Endothelial cell (in vitro differentiated cells): ENCODE data around the gene NRN1. TPM values are rescaled to one million over a fixed set of nuclear protein-coding genes. Genes with fewer than 3 reads are reported as not detected.

ENCODE experiments used
- DNase-seq: peaks from one replicate; pipeline ENCODE4 v3.0.0; 2021; ENCODE audit warnings: low spot score
- H3K27ac Mint-ChIP-seq: one replicate; pipeline ENCODE4 v1.8.0; 2021; ENCODE audit warnings: mixed read lengths, inconsistent platforms; ENCODE audit not compliant: unreplicated experiment
- H3K27me3 Mint-ChIP-seq: one replicate; pipeline ENCODE4 v1.8.0; 2021; ENCODE audit warnings: mild to moderate bottlenecking, moderate library complexity, mixed read lengths, inconsistent platforms; ENCODE audit not compliant: unreplicated experiment
- H3K36me3 Mint-ChIP-seq: one replicate; pipeline ENCODE4 v1.8.0; 2021; ENCODE audit warnings: mild to moderate bottlenecking, low read depth, mixed read lengths, inconsistent platforms; ENCODE audit not compliant: unreplicated experiment
- H3K4me1 Mint-ChIP-seq: one replicate; pipeline ENCODE4 v1.8.0; 2021; ENCODE audit warnings: mild to moderate bottlenecking, mixed read lengths, inconsistent platforms; ENCODE audit not compliant: unreplicated experiment
- H3K4me3 Mint-ChIP-seq: one replicate; pipeline ENCODE4 v1.8.0; 2021; ENCODE audit warnings: mild to moderate bottlenecking, mixed read lengths, inconsistent platforms; ENCODE audit not compliant: unreplicated experiment
- H3K9me3 Mint-ChIP-seq: one replicate; pipeline ENCODE4 v1.8.0; 2021; ENCODE audit warnings: mixed read lengths, inconsistent platforms; ENCODE audit not compliant: unreplicated experiment
- CTCF ChIP-seq: fragments of 200-600 bp; sonication (generic); IDR thresholded peaks from one replicate; pipeline ENCODE4 v1.5.0; 2021; ENCODE audit warnings: antibody characterized with exemption; ENCODE audit not compliant: unreplicated experiment
- total RNA-seq: library from RNA; stranded (reverse); fragmentation: NEBNext Ultra II Directional; extraction: Animal tissue kit (Norgen Biotek cat#: 25700); gene quantifications from one replicate; pipeline ENCODE4 v1.2.1, GENCODE V29; 2021; ENCODE audit not compliant: unreplicated experiment

The NRN1 gene
- total RNA-seq, 1 donor from 2014 or later: 39.6 TPM

DNA sequence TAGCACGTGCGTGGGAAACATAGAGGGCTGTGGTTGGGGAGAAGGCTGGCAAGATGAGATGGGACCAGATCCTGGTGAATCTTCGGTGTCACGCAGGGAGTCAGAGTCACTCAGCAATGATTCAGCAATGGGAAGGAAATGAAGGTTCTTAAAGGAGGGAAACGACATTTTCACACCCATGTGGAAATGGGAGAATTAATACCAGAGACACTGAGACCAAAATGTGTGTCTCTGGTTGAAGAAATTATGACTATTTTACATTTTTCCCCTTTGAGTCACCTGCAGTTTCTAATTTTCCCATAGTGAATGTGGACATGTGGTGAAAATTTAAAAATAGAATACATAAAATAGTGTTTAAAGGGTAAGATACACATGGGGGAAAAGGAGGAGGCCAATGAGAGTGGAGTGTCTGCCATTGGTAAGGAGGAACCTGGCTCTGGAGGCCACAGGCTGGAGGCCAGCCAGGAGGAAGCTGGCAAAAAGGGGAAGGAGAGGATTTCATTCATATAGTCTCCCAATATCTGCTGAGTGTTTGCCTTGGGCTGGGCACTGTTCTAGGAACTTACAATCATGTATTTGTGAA lies 17.5 kb downstream of the NRN1 start:
- TF ChIP-seq CTCF: no peak
- Mint-ChIP-seq H3K27me3 (peaks cover 8% of the 10 kb centered on the region), H3K4me3 (no peak overlapping the region), H3K4me1 (peaks cover 24% of the 10 kb centered on the region), H3K36me3 (no peaks in the 10 kb centered on the region), H3K27ac (no peak overlapping the region), H3K9me3 (no peaks in the 10 kb centered on the region)
- DNase-seq: no peak

- TF ChIP-seq CTCF: no peak
- Mint-ChIP-seq H3K36me3 (no peaks in the 10 kb centered on the region), H3K4me3 (no peak overlapping the region), H3K27ac (no peak overlapping the region), H3K4me1 (peaks cover 16% of the 10 kb centered on the region), H3K9me3 (no peaks in the 10 kb centered on the region), H3K27me3 (no peaks in the 10 kb centered on the region)
- no peak for DNase-seq
Observed at GRCh38 chr6:5986861-5987260, 19.9 kb downstream of the NRN1 start.

- H3K27ac Mint-ChIP-seq: peak overlapping the region; percentile 5
- no peak for TF ChIP-seq CTCF
- no peaks in the 10 kb centered on the region for H3K9me3 Mint-ChIP-seq
- H3K27me3 Mint-ChIP-seq: no peaks in the 10 kb centered on the region
- no peaks in the 10 kb centered on the region for H3K36me3 Mint-ChIP-seq
- no peak overlapping the region for H3K4me3 Mint-ChIP-seq
- H3K4me1 Mint-ChIP-seq: peaks cover 16% of the 10 kb centered on the region
- no peak for DNase-seq
Observed at GRCh38 chr6:5984150-5985089, 22.3 kb downstream of the NRN1 start.

GRCh38 chr6:5981126-5982026 lies 25.3 kb downstream of the NRN1 start:
- Mint-ChIP-seq H3K36me3 (no peaks in the 10 kb centered on the region), H3K27me3 (no peaks in the 10 kb centered on the region), H3K4me1 (peaks cover 16% of the 10 kb centered on the region), H3K27ac (no peak overlapping the region), H3K4me3 (no peak overlapping the region), H3K9me3 (no peaks in the 10 kb centered on the region)
- DNase-seq: no peak
- no peak for TF ChIP-seq CTCF
